Stimulated activated CD4-positive, alpha-beta T cell treated with anti-CD3 and anti-CD28 coated beads, Interleukin-4, amount 100 ng/mL, for 4 hours (primary cell): ENCODE results near the gene PKNOX2.

Experiments
- DNase-seq, 2 experiments: peaks; one replicate each; pipeline ENCODE4 v3.0.0-alpha.2; 2020

The PKNOX2 gene

DNA sequence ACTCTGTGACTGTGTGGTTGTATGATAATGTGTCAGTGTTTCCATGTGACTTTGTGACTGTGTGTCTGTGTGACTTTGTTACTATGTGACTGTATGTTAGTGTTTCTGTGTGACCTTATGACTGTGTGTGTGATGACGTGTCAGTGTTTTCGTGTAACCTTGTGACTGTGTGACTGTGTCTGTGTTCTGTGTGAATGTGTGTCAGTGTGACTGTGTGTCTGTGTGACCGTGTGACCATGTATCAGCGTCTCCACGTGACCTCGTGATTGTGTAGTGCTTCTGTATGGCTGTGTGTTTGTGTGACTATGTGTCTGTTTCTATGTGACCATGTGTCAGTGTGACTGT is 9.5 kb upstream of the PKNOX2 start:
- no peak for DNase-seq

DNA sequence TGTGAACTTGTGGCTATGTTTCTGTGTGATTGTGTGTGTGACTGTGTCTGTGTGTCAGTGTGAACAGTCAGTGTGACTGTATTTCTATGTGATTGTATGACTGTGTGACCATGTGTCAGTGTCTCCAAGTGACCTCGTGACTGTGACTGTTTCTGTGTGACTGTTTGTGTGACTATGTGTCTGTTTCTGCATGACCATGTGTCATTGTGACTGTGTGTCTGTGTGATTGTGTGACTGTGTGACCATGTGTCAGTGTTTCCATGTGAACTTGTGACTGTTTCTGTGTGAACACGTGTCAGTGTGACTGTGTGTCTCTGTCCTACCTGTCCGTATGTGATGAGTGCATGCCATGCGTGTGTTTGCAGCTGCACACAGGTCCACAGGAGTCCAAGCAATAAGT is 8.8 kb upstream of the PKNOX2 start:
- no peak for DNase-seq

DNA sequence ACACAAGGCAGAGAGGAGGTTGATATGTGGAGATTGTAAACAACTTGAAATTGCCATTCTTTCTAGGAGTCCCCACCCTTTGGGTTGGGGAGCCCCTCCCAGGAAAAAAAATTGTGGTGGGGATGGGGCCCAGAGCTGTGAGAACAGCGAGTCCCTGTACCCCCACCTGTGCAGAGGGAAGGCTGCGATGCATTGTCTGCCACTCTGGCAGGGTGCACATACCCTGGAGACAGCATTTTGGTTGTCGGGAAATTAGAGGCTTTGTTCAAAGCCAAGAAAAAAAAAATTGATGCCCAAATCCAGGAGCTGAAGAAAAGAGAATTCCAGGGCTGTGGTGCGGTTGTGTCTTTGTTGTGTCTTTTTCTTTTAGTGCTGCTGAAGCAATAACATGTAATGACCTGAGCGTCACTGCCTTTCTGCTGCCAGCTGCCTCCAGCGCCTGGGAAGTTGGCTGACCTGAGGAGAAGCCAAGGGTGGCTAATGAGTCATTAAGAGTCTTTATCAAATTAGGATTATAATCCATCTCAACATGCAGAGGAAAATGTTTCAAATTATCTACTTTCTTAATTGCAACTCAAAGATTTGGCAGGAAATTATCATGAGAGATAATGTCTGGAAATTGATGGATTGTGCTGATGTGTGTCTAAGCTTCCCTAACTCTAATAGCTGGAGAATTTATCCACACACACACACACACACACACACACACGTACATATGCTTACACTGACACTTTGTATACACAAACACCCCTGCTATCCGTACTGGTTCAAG is 8.0 kb upstream of the PKNOX2 start:
- no peak for DNase-seq

DNA sequence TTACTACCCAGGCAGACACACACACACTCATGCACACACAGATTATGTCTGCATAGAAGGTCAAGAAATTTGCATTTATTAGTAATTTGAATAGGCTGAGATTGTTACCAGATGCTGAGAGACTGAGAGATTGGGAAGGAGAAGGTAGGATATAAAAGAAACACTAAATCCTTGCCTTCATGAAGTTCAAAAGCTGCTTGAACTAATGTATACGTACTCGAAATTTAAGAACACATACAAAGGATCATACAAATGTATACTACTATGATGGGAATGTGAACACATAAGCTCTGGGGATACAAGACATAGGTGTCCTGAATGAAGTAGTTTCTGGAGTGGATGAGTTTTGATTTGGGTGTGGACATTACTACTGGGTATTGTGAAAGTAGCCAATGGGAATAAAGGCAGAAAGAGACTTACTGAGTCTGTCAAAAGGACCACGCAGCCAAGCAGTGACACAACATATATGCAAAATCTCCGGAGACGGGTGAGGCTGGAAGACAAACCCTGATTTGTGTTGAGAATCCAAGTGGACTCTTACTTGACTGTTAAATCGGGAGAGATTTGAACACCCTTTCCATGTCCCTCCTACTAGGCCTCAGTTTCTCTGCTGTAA is 7.3 kb upstream of the PKNOX2 start:
- no peak for DNase-seq

DNA sequence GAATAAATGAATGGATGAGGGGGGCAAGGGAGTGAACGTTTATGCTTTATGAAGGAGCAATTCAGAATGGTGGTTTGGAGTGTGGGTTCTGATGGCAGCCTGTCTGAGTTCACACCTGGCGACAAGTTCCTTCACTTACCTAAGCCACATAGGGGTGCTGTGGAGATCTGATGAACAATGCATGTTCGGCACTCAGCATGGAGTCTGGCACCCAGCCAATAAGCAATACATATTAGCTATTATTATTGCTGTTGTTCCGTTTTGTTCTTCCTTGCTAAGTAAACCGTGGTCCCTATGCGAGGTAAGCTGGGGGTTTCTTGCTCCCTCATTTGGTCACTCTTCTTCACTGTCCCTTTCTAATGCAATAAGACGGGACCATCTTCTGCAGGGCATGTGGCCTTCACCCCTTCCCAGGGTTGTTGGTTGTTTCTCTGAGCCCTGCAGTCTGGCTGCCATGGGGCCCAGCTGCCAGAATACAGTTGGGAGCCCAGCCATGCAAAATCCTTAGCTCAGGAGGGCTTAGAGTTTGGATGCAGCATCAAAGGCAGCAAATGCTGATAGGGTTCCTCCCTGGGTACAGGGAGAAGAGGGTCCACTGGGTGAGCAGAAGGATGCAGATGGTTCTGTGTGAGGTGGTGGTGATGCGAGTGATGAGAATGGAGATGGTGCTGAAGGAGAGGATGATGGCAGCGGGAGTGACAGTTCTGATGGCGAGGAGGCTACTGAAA is 6.4 kb upstream of the PKNOX2 start:
- no peak for DNase-seq

DNA sequence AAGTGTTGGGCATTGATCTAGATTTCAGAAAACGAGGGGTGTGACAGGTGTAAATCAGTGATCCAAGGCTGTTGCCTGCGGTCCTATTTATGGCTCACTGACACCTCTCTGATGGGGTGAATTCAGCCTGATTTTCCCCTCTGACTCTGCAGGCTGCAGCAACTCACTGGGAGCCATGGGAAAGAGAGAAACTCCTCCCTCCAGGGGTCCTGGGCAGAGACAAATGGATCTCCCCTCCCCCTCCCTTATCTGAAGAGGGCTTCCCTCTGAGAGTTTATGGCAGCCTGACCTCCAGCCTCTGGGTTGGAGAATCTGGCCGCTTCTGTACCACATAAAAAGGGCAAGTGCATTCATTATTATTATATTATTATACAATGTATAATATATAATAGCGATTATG is 1.8 kb upstream of the PKNOX2 start:
- no peak for DNase-seq

DNA sequence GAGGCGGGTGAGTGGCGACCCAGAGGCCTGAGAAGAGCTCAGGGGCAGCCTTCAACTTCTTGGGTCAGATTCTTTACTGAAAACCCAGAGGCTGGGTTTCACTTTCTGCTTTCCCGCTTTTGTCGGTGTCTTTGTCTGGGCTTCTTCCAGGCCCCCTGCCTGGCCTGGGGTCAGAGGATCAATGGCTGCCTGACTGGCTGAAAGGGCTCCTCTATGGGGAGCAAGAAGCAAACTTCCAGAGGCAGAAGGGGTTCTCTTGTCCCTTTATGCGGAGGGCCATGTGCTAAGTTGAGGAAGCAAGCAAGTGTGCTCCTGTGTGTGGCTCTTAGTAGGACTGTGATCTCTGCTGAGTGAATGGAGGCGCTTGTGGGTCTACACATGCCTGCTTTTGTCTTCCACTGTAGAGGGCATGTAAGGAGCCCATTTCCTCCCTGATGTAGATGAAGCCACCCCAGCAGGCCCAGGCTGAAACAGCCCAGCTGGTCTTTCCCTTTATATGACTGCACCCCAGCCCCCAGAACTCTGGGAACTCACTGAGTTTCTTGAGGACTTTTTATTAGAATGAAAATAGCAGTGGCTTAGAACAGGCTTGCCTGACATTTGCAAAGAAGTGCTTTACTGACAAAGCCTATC is 1.0 kb upstream of the PKNOX2 start:
- DNase-seq: no peak

DNA sequence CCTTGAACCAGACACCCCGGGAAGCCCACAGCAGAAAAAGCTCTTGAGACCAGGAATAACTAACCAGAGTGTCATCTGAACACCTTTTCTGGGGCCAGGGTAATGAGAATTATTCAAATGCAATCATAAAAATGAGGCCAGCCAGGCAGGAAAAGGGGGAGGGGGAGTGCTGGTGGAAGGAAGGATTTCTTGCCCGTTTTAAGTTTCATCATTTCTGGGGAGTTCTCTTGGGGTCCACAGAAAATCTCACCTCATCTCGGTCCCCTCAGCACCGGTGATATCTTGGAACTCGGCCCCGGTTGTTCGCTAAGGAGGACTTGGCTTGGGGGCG is 495 bp upstream of the PKNOX2 start:
- no peak for DNase-seq

DNA sequence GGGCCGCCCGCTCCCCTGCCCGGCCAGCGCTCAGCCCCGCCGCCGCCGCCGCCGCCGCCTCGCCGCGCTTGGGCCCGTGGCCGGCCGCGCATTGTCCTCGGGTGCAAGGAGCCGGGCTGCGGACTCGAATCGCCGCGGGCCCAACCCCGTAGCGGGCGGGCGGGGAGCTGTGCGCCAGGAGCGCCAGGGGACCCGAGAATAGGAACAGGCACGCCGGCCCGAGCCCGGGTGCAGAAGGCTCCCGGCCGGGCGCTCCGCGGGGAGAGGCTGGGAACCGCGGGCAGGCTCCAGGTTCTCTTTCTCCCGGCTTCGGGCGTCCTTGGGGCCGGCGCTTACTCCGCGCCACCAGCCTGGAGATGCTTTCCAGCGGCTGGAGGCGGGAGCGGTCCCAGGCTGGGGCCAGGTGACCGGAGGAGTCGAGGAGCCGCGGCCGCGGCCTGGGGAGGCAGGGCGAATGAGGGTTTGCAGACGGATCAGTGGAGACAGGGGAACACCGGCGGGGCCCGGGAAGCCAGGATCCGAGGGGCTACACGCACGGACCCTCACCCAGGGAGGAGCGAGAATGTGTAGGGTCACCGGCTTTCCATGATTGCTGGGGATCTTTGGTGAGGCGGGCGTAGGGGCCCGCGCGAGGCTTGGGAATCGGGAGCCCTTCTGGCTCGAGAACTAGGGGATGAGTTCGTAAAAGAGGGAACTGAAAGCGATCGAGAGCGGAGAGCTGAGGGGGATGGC is 726 bp downstream of the PKNOX2 start:
- peak in 1 of 2 experiments; percentile 21 for DNase-seq

DNA sequence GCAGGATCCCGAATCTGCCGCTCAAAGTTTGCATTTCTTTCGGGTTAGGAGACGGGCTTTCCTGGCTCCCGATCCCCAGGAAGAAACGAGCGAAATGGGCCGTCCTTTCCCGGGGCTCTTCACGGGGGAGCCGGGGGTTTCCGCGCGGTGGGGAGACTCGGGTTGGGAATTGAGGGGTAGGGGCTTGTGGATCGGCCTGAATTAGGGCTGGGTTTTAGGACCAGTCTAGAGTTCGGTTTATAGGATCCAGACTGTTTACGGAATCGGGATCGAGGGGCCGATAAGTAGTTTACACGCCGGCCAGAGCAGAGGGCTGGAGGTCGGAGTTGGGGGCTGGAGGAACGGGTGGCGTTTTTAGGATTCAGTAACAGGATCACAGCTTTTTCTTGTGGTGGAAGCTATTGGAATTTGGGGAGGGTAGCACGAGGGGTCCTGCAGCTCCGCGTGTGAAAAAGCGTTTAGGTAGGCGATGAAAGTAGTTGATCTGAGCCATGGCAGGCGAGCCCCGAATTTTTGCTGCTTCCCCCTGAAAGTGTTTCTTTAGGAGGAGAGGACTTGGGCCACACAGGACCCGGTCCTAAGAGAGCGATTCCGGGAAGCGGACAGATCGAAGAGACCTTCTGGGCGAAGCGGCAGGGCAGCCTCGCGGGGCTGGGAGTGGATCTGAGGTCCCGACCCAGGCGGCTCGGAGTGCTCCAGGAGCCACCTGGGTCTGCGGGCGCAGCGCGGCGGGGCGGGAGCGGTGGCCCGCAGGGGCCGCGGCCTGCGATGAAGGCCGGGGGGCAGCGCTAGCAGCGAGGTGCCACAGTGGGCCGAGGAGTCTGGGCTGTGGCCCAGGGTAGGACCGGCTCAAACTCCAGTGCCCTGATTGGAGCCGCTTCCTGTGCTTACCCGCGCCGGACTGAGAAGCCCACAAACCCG is 1.6 kb downstream of the PKNOX2 start:
- no peak for DNase-seq

DNA sequence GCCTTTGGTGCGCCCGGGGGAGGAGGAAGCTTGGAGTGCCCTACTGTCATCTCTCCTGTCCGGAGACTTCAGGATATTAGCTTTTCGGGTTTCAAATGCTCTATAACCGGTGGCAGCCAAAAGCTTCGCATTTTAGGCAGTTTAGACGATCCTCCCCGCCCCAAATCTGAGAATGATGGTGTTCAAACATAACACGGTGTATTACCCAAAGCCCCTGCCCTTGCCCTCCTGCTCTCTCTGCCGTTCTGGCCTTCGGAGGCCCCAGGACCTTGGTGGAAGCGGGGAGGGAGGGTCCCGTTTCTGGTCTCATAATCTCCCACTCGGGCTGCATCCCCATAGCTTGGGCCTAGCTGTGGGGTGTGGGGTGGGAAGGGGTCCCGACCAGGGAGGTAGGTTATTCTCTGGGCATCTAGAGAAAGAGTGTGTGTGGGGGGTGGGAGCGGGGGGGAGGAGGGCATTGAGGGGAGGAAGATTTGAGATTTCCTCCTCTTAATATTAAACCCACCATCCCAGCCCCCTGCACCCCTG is 2.3 kb downstream of the PKNOX2 start:
- DNase-seq: no peak

DNA sequence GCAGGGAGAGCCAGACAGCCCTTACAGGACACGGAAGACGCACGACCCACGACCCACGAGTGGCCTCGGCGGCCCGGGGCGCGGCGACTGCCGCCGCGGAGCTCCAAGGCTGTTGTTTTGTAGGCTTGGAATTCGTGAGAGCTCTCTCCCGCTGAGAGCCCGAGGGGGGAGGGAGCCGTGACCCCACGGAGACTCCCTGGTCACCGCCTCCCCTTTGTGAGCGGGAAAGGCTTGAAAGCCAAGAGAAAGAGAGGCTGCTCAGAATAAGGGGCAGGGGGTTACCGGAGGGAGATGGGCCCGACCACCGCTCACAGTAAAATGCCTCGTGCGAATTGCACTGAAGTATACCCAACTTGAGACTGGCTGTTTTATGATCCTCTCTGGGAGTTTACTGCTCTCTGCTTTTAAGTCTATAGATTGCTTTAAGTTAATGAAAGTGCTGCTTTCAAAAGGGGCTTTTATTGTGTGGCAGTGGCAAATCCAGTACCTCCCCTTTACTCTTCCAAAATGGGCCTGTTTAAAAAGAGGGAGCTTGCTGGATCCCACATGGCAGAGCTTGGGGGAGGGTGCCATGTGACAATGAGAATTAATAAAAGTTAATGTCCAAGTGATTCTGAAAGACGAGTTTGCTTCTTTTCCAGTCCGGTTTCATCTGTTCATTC is 2.9 kb downstream of the PKNOX2 start:
- no peak for DNase-seq

DNA sequence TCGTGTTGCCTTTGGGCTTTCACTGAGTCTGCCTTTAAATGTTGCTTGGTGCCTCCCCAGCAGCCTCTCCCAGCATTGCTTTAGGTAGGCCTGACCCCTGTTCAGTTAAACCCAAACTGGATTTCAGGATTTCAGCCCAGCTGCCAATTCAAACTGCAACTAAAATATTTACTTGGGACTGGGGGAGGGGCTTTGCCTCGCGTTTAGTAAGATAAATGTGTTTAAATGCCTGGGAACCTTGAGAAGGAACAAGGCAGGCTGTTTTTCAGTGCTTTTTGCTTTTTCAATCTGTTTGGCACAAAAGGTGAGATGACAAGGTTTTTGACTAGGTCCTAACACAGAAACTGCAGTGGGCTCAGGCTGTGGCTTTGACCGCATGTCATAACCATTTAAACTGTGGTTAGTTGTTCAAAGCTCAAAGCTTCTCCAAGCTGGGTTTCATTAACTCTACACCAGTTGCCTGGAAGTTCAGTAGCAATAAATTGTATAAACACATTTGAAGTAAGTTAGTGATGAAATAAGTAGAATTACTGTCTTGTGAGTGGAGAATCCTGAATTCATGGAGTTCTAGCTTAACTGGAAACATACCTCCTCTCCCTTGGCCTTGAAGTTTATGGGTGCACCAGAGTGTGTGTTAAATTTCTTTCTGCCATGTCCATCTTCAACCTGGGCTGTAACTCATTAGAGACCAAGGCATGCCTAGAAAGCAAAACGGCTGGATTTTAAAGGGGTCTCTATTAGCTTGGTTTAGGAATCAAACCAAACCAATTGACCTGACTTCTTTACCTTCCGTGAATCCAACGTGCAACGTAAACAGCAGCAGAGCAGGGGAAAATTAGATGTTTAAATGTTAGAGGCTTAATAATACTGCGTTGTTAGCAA is 3.6 kb downstream of the PKNOX2 start:
- DNase-seq: no peak

DNA sequence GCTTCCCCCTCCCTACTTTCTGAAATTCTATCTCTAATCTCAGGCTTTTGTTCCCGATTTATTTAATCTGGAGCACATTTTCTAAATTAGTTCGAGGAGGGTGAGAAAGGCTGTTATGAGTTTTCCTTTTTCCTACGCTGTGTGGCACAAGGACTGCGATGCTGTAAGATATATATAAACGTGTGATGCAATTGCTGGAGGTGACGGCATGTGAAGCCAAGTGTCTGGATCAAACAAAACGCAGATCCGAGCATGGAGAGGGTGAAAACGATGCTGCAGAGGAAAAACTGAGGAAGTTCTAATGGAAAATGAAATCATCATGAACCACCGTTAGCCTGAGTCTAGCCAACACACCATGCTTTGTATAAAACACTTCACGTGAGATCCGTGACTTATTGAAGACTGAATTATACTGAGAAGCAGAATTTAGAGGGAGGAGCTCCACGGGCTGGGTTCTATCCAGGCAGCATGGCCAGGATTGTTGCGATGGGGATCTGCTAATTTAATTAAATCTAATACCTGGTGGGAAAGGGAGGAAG is 4.4 kb downstream of the PKNOX2 start:
- no peak for DNase-seq

DNA sequence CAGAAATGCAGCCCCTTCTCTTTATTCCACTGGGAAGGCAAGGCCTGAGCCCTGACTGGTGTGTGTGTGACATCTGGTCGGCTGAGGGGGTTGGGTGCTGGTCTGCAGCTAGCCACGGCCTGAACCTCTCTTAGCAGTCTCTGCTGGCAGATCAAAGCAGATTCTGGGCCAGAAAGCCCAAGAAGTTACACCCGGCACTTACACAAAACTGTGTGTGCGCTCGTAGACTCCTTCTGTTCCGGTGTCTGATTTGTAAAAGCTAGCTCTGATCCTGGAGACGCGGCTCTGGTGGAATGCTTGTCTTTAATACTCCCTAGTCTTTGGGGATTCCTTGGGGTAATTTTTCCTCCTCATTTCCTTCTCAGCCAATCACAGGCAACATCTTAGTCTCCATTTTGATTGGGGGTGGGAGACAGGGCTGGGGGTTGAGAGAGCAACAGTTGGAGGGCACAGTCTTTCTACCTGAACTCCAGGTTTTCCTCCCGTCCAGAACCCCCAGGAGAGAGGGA is 5.5 kb downstream of the PKNOX2 start:
- no peak for DNase-seq

DNA sequence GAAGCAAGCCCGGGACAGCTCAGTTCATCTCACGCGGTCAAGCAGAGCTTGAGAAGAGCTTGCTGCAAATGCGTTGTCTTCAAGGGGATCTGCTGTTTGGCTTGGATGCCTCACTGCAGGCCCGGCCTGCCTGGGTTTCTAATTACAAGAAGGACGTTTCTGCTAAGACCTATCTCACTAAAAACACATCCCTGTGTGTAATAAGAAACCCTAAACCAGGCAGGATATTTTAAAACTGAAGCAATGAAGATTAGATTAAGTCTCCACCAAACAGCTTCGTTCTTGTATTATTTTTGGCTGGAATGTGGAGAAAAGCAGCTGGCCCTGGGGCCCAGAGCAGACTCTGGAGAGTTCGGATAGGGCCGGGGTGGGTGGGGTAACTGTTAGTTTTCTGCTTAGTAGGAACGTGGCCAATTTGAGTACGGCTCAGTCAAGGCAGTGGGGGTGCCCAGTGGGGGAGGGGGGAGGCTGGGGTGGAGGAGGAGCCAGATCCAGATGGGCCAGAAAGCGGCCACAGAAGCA is 6.0 kb downstream of the PKNOX2 start:
- DNase-seq: no peak

DNA sequence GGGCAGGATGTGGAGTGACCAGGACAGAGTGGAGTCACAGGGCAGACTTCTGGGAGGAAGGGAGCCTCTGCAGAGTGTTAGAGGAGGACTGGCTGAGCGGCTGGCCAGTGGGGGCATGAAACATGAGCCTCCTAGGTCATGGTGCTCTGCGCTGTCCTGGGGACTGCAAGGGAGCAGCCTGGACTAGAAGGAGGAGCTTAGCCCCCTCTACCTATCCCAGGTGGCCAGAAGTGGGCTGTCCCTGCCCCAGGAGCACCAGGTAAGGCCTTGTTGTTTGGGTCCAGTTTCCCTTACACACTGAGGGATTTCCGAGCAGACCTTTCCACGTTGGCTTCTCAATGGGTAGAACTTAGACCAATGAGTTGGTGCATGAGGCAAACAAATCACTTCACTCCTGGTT is 7.4 kb downstream of the PKNOX2 start:
- no peak for DNase-seq

DNA sequence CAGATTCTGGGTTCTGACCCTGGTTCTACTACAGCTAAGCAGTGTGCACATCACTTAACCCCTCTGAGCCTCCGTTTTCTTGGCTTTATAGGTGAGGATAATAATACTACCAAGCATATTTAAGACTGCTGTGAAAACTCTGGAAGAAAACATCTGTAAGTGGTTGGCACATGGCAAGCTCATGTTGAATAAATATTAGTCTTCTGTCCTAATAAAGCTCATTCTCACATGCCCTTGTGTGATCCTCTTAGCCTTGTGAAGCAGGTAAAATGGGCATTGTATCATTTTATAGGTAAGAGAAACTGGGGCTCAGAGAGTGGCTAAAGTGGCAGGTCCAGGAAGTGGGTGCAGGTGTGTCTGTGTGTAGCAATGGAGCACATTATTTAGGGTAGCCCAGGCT is 8.5 kb downstream of the PKNOX2 start:
- DNase-seq: no peak

DNA sequence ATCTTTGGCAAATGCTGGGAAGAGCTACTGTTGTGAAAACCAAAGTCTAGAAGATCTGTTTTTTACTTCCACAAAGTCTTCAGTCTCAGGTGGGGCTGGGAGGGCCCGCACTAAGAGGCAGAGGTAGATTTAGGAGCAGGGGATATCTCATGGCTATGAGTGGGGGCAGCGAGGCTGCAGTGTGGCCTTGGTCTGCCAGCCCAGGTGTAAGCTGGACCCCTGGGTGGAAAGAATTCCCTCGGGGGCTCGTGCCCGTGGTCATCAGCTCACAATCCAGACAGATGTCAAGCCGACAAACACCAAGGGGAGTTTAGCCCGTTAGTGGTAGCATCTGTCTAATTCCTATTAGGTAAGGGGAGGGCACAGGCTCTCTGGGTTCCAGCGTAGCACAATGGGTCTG is 9.0 kb downstream of the PKNOX2 start:
- DNase-seq: no peak
